ENCODE results near the gene RMI2.

- TF ChIP-seq SUZ12 (IDR thresholded peaks at IDR 0.05) (no peak), TARDBP (IDR thresholded peaks at IDR 0.05) (no peak), SP1 (IDR thresholded peaks at IDR 0.05) (no peak), BHLHE40 (IDR thresholded peaks at IDR 0.05; ENCODE audit: borderline replicate concordance) (no peak)
Observed at GRCh38 chr16:11392041-11392581, 46.9 kb downstream of the RMI2 start.

All from HEK293T (cell line).